ENCODE data around the gene MYMX.
"Not testable (repeated sequence)": the region's sequence is repeated elsewhere in the genome, so short reads cannot be mapped to it uniquely, and the experiment has no call there.

The MYMX gene

DNA sequence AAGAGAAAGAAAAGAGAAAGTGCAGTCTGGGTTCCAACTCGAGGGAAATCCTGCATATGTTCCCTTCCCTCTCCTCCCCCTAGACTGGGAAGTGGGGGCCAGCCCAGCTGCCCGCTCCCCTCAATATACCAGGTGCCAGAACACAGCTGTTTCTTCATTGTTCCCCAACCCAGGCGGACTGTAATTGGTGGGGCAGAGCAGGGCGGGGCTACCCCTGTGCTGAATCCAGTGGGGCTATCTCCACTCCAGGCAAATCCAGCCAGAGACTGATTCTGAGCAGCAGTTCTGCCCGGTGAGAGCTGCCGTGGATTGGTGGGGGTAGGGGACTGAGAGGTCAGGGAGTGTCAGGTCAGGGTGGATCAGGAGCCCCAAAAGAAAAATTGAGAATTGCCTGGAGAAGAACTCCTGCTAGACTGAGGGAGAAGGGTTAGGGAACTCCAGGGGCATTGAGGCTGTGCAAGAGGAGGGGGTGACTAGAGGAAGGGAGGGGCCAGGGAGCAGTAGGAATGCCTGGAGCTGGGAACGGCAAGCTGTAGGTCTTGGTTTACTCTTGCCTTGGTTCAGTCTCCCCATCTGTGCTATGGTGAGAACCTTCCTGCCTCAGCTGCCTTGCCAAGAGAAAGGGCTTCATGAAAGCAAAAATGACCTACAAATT, at the start of gene MYMX:
MYMX (plus strand) TSS at position 250 of the 655 bp plus-strand sequence. CDS start 546 bp downstream, outside the sequence.
- no peak for DNase-seq

DNA sequence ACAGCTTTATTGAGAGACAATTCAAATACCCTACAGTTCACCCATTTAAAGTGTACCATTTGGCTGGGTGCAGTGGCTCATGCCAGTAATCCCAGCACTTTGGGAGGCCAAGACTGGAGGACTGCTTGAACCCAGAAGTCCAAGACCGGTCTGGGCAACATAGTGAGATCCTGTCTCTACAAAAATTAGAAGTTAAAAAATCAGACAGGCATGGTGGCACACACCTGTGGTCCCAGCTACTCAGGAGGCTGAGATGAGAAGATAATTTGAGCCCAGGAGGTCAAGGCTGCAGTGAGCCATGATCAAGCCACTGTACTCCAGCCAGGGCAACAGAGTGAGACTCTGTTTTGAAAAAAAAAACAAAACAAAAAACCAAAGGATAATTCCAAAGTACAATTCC, 49.2 kb upstream of the MYMX start:
- DNase-seq, result no peak

DNA sequence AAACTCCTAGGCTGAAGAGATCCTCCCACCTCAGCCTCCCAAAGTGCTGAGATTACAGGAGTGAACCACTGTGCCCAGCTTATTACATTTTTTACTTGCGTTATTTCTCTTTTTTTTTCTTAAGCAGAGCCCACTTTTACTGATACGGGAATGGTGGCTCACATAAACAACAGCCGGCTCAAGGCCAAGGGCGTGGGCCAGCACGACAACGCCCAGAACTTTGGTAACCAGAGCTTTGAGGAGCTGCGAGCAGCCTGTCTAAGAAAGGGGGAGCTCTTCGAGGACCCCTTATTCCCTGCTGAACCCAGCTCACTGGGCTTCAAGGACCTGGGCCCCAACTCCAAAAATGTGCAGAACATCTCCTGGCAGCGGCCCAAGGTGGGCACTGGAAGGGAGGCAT, 47.6 kb upstream of the MYMX start:
- DNase-seq, result no peak

DNA sequence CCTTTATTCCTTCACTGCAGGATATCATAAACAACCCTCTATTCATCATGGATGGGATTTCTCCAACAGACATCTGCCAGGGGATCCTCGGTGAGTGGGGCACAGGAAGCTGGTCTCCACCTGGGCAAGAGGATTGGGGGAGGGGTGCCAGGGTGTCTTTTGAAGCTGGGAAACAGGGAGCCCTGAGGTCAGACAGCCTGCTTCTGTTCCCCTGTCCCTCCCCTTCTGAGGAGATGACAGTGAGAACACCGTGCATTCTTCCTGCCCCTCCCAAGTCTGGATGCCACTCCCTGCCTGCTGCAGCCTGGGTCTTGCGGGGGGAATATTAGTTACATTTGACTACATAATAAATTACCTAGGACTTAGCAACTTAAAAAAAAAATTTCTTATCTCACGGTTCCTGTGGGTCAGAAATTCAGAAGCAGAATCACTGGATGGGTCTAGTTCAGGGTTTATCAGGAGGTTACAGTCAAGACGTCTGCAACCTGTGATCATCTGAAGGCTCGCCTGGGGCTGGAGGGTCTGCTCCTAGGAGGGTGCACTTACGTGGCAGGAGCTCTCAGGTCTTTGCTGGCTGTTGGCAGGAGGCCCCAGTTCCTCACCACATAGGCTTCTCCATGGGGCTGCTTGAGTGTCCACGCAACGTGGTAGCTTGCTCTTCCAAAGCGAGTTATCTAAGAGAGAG, 46.7 kb upstream of the MYMX start:
- no peak for DNase-seq

DNA sequence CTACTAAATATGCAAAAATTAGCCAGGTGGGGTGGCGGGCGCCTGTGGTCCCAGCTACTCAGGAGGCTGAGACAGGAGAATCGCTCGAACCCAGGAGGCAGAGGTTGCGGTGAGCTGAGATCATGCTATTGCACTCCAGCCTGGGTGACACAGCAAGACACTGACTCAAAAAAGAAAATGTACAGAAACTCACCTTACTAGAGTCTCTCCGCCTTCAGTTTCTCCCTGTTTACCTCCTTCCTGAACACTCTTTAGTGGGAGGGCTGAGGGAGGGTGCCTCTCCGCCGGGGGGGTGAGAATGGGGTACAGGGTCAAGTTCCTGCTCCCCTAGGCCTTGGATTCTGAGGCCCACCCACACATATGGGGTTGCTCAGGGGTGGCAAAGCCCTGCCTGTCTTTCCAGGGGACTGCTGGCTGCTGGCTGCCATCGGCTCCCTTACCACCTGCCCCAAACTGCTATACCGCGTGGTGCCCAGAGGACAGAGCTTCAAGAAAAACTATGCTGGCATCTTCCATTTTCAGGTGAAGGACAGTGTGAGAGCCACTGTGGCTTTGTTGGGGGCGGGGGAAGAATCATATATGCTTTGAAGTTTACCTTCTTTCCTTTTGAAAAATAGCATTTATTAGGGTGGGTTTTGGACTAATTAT, 44.7 kb upstream of the MYMX start:
- DNase-seq, result no peak

DNA sequence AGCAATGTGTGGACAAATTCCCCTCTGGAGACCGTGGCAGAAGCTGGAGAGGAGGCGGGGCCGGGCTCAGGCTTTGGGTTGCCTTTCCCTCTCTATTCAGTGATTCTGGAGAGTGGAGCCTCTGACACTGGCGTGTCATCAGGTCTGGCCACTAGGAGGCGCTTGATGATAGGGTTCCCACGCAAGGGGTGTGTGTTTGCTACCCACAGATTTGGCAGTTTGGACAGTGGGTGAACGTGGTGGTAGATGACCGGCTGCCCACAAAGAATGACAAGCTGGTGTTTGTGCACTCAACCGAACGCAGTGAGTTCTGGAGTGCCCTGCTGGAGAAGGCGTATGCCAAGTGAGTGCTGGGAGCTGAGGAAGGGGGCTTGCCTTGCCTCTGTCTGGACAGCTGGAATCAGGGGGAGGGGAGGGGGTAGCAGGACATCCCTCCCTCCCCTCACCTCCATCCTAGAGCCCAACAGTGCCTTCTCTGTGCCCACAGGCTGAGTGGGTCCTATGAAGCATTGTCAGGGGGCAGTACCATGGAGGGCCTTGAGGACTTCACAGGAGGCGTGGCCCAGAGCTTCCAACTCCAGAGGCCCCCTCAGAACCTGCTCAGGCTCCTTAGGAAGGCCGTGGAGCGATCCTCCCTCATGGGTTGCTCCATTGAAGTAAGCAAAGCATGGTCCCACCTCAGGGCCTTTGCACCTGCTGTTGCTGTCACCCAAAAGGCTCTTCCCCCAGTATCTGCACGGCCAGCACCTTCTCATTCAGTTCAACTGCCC, 43.8 kb upstream of the MYMX start:
- peak; percentile 74 to 80 for DNase-seq

DNA sequence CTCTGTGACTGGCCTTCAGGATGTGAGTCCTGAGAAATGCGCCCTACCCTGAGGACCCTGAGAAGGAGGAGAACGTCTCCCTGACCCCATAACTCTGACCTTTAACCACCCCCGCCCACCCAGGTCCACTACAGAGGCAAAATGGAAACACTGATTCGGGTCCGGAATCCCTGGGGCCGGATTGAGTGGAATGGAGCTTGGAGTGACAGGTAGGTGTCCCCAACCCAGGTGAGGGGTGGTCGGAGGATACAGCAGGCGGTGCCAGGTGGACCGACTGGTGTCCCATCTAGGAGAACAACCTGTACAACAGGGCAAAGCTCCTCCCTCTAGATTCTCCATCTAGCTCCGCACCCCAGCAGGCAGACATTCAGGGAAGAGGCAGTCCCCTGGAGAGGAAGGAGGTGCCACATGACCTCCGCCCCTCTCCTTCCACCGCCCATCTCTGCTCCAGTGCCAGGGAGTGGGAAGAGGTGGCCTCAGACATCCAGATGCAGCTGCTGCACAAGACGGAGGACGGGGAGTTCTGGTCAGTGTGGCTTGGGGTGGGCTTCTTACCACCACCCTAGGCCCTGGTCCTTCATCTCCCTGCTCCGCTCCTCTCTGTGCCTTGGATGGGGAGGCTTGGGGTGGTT, 40.5 kb upstream of the MYMX start:
- no peak for DNase-seq

DNA sequence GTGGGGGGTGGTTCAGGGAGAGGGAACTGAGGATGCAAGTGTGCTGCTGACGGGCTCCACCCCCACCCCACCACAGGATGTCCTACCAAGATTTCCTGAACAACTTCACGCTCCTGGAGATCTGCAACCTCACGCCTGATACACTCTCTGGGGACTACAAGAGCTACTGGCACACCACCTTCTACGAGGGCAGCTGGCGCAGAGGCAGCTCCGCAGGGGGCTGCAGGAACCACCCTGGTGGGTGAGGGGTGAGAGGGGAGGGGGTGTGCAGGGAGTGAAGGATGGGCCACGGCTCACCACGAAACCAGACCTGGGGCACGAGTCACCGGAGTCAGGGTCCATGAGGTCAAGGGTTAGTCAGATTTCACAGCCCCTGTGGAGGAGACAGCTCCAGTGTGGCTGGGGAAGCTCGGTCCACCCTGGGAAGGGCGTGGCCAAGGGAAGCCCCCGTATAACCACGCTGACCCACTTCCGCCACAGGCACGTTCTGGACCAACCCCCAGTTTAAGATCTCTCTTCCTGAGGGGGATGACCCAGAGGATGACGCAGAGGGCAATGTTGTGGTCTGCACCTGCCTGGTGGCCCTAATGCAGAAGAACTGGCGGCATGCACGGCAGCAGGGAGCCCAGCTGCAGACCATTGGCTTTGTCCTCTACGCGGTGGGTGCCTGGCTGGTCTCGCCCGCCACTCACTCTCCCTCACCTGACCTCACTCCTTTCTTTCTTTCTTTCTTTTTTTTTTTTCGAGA, 39.8 kb upstream of the MYMX start:
- peak; percentile 24 to 35 for DNase-seq

DNA sequence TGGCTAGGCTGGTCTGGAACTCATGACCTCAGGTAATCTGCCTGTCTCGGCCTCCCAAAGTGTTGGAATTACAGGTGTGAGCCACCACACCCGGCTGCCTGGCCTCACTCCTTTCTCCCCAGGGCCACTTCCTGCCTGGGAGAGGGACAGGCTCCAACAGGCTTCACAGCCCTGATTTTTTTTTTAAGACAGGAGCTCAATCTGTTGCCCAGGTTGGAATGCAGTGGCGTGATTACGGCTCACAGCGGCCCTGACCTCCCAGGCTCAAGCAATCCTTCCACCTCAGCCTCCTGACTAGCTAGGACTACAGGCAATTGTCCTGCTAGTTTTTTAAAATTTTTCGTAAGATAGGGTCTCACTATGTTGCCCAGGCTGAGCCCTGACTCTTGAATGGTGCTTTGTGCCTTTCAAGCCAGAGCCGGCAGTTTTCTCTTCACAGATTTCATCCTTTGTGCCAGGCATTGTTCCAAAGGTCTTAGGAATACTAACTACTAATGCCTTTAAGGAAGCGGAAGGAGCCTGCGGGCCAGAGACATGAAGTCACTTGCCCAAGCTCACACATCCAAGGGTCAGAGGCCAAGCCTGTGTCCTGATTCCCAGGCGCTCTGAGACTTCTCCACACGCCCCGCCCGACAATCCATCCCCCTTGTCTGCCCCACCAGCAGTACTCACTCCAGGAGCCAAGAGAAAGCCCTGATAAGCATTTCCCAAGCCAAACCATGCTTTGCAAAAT, 38.9 kb upstream of the MYMX start:
- no peak for DNase-seq

DNA sequence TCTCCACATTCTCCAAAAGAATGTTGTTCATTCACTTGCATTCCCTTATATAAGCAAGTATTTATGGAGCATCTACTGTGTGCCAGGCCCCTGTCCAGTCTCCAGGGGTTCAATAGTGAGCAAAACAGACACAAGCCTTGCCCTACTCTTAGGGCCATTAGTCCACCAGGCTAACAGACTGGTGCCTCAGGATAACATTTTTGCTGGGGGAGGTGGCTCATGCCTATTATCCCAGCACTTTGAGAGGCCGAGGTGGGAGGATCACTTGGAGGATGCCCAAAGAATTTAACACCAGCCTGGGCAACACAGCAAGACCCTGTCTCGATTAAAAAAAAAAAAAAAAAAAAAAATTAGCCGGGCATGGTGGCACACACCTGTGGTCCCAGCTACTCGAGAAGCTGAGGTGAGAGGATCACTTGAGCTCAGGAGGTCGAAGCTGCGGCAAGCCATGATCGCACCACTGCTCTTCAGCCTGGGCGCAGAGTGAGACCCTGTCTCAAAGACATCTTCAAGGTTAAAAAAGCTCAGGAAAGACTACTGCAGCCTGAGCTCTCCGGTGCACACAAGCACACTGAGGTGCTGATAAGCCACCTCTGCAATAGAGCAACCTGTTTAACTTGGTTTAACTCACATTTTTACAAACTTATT, 38.2 kb upstream of the MYMX start:
- DNase-seq, result no peak

DNA sequence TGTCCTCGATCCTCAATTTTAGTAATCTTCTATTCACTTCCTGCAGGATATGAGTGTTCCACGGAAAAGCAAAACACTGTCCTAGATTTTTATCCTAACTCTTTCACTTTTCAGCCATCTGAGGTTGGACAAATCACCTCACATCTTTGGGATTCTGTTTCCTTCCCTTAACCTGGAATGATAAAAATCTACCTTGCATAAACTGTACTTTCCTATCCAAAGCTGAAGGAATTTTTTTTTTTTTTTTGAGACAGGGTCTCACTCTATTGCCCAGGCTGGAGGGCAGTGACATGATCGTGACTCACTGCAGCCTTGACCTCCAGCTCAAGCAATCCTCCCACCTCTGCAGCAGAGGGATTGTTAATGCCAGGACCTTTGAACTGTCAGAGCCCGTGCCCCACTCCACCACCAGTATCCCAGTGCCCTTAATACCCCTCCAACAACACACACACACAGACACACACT, 37.6 kb upstream of the MYMX start:
- no peak for DNase-seq

DNA sequence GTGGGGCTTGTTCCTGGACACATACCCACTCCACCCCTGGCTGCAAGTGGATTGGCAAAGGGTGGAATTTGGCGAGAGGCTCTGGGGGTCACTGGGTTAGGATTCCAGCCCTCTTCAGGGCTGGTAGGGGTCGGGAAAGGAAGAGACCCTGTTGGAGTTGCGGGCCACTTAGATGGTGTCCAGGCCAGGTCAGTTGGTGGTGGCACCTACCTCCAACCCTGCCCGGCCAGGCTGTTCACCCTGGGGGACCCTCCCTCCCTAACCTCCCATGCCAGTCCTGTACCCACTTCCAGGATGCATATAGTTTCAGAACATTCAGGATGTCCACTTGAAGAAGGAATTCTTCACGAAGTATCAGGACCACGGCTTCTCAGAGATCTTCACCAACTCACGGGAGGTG, 37.1 kb upstream of the MYMX start:
- no peak for DNase-seq

DNA sequence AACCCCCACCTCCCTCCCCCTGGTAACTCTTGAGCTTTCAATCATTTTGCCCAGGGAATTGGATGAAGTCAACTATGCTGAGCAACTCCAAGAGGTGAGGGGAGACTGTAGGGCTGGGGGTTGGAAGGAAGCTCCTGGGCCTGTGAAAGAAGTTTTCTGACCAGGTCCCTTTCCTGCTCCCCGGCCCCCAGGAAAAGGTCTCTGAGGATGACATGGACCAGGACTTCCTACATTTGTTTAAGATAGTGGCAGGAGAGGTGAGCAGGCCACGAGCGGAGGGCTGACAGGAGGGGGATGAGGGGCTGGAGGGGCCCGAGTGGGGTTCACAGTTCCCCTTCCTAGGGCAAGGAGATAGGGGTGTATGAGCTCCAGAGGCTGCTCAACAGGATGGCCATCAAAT, 36.3 kb upstream of the MYMX start:
- no peak for DNase-seq

DNA sequence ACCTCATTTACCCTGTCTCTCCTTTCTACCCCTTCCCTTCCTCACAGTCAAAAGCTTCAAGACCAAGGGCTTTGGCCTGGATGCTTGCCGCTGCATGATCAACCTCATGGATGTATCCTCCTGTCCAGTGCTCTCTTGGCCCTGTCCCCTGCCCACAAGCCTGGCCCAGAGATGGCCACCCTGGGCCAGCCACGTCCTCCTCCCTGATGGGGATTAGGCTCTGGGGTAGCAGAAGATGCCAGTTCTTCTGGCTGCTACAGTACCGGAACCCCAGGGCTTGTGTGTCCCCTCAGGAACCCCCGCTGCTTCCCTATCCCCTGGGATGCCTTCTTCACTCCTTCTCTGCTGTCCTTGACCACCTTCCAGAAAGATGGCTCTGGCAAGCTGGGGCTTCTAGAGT, 35.8 kb upstream of the MYMX start:
- no peak for DNase-seq

DNA sequence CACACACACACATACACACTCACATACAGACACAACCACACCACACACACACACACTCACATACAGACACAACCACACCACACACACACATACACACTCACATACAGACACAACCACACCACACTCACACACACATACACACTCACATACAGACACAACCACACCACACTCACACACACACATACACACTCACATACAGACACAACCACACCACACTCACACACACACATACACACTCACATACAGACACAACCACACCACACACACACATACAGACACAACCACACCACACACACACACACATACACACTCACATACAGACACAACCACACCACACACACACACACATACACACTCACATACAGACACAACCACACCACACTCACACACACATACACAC, 34.9 kb upstream of the MYMX start:
- not testable (repeated sequence) for DNase-seq

DNA sequence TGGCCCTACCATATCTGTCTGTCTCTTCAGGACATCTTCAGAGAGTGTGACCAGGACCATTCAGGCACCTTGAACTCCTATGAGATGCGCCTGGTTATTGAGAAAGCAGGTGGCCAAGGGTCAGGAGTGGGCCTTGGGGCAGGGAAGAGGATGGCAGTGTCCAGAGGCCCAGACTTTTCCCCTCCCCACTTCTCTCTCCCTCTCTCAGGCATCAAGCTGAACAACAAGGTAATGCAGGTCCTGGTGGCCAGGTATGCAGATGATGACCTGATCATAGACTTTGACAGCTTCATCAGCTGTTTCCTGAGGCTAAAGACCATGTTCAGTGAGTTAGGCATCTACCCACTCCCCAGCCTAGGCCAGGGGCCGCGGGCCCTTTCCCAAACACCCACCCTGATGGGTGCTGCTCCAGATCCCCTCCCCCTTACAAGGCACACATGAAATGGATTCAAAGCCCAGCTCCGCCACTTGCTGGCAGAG, 33.8 kb upstream of the MYMX start:
- no peak for DNase-seq

DNA sequence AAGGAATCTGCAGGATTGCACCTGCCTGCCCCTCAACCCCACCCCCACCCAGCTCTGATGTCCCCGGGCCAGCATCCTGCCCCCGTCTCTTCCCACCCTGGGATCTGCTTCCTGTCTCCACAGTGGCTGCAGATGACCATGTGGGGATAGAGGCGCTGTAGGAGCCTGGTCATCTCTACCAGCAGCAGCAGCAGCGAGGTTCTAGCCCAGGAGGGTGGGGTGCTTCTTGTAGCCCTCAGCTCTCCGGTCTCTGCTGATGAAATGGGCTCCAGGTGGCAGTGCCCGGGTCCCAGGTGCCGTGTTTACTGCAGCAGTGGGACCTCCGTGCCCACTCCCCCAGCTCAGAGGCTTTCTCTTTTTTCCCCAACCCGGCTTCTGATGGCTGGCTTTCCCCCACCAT, 32.9 kb upstream of the MYMX start:
- DNase-seq, result no peak

DNA sequence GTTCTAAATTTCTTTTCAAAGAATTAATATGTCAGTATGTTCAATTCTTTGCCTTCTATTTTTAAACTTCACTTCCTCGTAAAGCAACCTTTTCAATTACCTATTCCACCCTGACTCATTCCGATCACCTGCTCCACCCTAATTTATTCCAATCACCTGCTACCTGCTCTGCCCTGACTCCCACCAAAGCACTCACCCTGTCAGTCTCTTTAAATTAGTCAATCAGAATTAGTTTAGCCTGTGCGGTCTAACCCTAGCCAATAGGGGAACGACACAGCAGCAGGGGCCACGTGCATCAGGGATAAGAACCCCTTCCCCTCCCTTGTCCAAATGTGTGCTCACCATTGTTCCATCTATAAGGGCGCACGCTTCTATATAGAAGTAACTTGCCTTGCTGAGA, 31.4 kb upstream of the MYMX start:
- DNase-seq, result not testable (repeated sequence)

DNA sequence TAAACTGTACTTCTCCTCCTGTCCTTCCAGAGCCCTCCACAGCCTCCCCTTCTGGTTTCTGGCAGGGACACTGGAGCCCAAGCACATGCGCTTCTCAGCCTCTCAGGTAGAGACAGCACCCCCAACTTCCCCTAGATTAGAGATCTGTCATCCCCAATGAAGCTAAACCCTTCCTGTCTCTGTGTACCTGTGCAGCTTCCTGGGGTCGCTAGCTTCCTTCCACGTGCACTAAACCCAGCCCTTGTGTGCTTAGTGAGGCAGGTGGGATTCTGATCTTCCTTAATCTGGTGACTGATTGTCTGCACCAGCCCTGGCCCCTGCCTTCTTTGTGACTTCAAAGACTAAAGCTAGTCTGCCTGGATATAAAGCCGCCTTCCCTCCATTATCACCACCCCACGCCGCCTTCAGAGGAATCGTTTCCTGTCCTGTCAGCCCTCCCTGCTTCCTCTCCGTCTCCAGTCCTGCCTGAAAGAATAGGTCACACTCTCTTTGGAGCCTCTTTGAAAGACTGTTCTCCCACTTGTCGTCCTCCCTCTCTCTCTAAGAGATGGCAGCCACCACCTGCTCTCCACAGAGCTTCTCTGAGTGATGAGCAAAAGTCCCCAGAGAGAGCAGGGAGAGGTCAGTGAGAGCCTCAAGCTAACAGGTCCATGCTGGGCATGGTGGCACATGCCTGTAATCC, 30.6 kb upstream of the MYMX start:
- no peak for DNase-seq

DNA sequence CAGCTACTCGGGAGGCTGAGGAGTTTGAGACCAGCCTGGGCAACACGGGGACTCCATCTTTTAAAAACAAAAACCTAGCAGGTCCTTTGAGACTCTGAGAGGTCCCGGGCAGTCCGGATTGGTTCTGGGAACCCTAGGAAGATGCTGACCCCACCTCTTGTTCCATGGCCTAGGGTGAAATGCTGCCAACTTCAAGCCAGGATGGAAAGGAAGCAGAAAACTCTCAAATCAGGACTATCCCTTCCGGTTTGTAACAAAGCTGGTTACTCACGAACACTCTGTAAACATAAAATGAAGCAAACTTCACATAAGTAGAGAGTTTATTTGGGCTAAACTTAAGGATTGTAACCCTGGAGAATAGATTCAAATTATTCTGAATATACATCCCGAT, 30.1 kb upstream of the MYMX start:
- DNase-seq, result no peak

Data from CD4-positive, alpha-beta T cell treated with Interferon alpha-2 for 1 hour (primary cell).